Purkinje cell (primary cell): ENCODE results near the gene TMEM39A. TPM values are rescaled to one million over a fixed set of nuclear protein-coding genes. Genes with fewer than 3 reads are reported as not detected.

ENCODE experiments used
- polyA plus RNA-seq: library from polyadenylated mRNA; unstranded; fragments of >200 nt; fragmentation: Nextera tagmentation; gene quantifications from 2 replicates; pipeline ENCODE4 v1.2.1, GENCODE V29; 2014

TMEM39A gene, protein sequence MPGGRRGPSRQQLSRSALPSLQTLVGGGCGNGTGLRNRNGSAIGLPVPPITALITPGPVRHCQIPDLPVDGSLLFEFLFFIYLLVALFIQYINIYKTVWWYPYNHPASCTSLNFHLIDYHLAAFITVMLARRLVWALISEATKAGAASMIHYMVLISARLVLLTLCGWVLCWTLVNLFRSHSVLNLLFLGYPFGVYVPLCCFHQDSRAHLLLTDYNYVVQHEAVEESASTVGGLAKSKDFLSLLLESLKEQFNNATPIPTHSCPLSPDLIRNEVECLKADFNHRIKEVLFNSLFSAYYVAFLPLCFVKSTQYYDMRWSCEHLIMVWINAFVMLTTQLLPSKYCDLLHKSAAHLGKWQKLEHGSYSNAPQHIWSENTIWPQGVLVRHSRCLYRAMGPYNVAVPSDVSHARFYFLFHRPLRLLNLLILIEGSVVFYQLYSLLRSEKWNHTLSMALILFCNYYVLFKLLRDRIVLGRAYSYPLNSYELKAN
- 0.22 and 1.8 TPM in 2 replicates for polyA plus RNA-seq

DNA sequence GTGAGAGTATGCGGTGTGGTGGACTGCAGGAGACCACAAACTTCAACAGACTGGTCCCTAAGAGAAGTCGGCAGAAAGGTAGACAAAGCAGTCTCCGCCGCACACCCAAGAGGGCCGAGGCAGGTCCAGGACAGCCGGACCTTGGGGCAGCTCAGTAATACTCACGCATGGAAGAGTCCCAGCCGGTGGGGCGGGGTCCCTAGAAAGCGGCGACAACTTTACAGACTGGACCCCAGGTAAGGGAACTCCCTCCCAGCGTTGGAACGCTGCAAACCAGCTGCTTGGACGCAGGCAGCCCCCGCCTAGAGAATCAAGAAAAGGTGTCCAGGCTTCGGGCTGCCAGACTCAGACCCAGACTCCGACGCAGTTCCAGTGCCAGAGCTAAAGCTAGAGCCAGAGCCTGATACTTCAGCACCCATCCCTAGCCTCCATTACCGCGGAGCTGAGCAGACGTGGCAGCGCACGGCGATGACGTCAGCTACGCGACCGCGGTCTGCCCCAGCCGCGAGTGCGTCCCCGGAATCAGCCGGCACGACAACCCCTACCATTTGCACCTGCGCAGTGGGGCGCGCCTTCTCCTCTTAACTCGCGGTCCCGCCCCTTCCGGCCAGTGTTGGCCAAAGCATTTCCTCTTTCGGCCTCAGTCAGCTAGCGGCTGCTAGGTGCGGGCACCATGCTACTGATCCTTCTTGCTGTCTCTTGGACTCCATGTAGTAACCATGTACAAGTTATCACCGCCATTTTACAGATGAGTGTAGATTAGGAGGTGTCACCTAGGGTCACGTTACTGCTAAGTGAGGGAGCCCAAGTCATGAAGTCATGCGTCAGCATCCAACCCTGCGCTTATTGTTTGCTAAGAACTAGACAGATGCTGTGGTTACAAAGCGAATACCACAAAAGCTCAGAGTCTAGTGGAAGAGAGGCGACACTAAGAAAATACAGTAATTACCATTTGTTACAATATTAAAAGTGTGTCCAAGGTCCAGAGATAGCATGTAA lies at the start of gene TMEM39A:
Gene TMEM39A (minus strand): TSS at position 445 of the 999 bp plus-strand sequence. CDS start 1,541 bp downstream, outside the sequence.

DNA sequence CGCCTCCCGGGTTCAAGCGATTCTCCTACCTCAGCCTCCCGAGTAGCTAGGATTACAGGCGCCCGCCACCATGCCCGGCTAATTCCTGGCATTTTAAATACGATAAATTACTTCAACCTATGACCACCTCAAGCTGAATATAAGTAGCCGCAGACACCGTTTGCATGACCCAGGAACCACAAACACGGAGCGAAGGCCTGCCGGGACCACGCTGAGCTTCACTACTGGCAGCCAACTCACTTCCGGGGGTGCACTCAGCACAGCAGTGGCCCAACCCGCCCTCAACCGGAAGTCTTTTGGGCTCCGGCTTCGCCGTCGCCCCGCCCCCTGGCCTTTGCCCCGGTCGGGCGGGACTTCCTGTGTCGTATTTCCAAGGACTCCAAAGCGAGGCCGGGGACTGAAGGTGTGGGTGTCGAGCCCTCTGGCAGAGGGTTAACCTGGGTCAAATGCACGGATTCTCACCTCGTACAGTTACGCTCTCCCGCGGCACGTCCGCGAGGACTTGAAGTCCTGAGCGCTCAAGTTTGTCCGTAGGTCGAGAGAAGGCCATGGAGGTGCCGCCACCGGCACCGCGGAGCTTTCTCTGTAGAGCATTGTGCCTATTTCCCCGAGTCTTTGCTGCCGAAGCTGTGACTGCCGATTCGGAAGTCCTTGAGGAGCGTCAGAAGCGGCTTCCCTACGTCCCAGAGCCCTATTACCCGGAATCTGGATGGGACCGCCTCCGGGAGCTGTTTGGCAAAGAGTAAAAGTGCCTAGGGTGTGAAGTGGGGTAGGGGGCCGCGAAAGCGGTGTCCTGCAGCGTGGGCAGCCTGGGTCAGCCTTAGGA lies 35.0 kb upstream of the TMEM39A start, which contains the start of gene TIMMDC1:
Gene TIMMDC1 (plus strand): TSS at position 362 of the 826 bp plus-strand sequence. CDS start 187 bp downstream, at position 549.

Other genes with a start within 250 kb of the TMEM39A start
- gene B4GALT4, start 222.7 kb downstream of the TMEM39A start, polyA plus RNA-seq, result 7.9 and 9.9 TPM in 2 replicates
- 1.0 and 1.6 TPM in 2 replicates for gene ARHGAP31, start 169.2 kb downstream of the TMEM39A start, polyA plus RNA-seq
- gene POGLUT1, start 5.3 kb upstream of the TMEM39A start, polyA plus RNA-seq, result 32.5 and 38.2 TPM in 2 replicates
- gene TIMMDC1, start 34.9 kb upstream of the TMEM39A start, polyA plus RNA-seq, result 201 and 238 TPM in 2 replicates
- gene CD80, start 96.0 kb upstream of the TMEM39A start, polyA plus RNA-seq, result 4.7 TPM in 1 of 2 replicates, not detected in the other
- 0.70 and 1.3 TPM in 2 replicates for gene ADPRH, start 115.9 kb upstream of the TMEM39A start, polyA plus RNA-seq
- 0.24 TPM in 1 of 2 replicates, not detected in the other for gene PLA1A, start 134.3 kb upstream of the TMEM39A start, polyA plus RNA-seq
- gene POPDC2, start 197.0 kb upstream of the TMEM39A start, polyA plus RNA-seq, result not detected in 2 replicates
- 326 and 458 TPM in 2 replicates for gene COX17, start 213.8 kb upstream of the TMEM39A start, polyA plus RNA-seq
- 10.5 and 17.1 TPM in 2 replicates for gene CFAP91, start 239.4 kb upstream of the TMEM39A start, polyA plus RNA-seq